NCI-H2171 (cell line): ENCODE data around the gene NAT14.

ENCODE experiments used
- DNase-seq: peaks from one replicate; lab custom pipeline; 2025; lab: John Stamatoyannopoulos, UW

The NAT14 gene

DNA sequence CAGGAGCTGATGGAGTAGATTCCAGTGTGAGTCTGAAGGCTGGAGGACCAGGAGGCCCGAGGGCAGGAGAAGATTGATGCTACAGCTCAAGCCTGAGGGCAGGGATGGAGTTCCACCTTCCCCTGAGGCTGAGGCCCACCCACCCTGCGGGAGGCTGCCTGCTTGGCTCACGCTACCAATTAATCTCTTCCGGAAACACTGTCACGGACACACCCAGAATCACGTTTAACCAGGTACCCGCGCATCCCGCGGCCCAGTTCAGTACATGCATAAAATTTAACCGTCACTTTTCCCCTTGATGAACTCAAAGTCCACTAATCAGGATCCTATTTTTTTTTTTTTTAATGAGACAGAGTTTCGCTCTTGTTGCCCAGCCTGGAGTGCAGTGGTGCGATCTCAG, 13.7 kb upstream of the NAT14 start:
- DNase-seq: no peak

DNA sequence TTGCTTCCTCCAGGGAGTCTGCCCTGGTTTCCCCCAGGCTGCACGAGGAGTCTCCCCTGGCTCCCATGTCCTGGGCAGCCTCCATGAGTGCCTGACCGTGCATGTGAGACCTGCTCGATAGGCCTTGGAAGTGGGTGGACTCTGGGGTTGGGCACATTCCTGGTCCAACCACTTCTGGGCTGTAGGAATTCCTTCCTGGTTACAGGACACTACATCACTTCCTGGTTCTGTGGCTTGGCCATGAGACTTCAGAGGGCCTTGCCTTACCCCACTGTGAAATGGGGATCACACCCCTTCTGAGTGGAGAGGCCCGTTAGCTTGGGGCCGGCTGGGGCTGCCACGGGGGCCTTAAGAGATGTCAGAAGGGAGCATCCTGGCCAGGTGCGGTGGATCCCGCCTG, 12.5 kb upstream of the NAT14 start:
- DNase-seq: no peak

DNA sequence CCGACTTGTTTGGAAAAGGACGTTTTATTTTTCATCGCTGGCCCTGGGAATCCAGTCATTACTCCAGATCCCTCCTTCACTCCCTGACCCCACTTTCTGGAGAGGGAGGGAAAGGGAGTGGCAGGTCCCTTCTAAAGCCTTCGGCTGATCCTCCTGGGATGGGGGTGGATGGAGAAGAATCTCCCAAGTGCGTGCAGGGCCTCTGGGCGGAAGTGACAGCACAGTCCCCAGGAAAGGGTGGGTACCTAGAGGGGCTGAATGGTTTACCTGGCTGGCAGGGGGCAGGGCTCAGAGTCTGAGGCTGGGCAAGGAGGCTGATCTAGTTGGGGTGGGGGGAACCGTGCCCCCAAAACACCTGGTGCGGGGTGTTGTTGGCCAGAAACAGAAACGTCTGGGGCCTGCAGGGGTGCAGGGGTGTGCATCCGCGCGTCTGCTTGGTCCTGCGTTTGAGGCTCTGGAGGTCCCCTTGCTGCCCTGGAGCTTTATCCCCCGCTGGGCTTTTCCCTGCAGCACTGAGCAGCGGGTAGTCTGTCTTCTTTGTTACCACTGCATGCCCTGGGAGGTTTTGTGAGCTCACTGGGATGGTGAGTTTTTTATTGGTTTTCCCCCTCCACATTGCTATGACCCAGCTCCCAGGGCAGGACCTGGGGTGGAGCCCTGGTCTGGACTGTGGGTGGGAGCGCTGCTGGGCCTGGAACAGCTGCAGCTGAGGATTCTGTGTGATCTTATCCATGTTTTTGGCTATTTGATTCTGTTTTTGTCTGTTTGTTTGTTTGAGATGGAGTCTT, 11.6 kb upstream of the NAT14 start:
- no peak for DNase-seq

DNA sequence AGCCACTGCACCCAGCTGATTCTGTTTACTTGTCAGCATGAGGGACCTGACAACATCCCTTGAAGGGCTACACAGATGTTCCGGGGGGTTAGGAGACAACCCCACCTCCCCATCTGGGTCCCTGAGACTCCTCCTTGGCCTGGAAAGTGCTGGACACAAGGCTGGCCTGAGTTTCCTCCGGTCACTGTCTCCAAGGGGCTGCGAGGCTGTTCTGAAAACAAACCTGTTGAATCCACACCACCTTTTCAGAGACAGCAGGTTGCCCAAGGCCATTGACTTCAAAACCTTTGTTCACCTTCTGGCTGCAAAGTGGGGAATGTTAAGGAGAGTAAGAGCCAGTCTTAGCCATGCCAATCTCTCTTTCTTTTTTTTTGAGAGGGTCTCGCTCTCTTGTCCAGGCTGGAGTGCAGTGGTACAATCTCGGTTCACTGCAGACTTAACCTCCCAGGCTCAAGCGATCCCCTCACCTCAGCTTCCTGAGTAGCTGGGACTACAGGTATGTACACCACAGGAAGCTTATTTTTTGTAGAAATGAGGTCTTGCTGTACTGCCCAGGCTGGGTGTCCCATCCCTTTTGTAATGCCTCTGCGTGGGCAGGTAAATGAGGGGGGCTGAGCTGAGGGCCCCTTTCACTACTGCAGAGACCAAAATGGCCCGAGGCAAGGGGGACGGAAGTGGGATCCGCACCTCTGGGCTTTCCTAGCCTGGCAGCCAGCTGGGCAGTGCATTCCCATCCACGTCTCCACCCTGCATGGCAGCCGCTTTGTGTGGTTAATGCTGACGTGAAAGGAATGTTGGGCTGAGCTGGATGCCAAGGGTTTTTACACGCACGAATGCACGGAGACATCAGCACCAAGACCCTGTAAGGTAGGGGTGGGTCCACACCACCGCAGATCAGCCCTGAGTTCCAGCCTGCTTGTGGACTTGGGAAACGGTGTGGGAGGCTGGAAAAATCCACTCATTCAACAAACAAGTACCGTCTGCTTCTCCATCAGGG, 10.4 kb upstream of the NAT14 start:
- no peak for DNase-seq

DNA sequence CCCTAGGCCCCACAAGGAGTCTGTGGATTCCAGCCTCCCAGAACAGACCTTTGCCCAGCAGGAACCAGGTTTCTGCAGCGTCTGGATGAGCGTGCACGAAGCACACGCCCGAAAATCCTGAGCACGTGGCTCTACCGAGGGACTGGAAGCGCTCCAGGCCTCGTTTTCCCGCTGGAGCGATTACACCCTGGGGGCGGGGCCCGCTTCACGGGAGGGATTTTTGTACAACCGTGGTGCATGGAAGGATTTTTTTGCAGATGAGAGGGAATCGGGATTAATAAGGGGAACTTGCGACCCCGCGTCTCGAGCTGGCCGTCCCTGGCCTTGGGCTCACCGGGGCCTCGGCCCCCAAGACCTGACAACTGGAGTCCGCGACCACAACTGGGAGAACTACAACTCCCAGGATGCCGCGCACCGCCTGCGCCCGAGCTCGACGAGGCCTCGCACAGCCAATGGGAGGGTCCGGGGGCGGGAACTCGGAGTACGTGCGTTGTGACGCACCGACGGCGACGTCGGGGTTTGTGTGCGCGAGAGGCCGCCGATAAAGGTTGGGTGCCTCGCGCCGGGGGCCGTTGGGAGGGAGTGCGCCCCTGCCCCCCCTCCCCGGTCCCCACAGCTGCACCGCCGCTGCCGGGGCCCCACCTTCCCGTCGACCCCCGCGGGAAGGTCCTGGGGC, 8.8 kb upstream of the NAT14 start, which contains the start of gene ZNF628:
TSS of gene ZNF628 (plus strand) at position 518 of the 676 bp plus-strand sequence. CDS start 3,294 bp downstream, outside the sequence.
- peak; percentile 97 for DNase-seq

DNA sequence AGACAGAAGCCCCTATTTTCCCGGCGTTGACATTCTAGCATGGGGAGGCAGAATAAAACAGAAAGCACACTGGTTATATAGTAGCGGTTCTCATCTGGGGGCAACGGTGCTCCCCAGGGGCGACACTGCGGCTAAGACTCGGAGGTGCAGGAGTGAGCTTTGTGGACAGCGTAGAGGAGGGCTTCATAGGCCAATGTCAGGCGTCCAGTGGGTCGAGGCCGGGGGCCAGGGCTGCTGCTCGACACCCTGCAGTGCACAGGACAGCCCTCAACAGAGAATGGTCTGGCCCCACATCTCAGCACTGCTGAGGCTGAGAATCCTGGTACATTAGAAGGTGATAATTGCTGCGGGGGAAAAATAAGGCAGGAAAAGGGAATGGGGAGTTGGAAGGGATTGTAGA, 7.1 kb upstream of the NAT14 start:
- DNase-seq: no peak

DNA sequence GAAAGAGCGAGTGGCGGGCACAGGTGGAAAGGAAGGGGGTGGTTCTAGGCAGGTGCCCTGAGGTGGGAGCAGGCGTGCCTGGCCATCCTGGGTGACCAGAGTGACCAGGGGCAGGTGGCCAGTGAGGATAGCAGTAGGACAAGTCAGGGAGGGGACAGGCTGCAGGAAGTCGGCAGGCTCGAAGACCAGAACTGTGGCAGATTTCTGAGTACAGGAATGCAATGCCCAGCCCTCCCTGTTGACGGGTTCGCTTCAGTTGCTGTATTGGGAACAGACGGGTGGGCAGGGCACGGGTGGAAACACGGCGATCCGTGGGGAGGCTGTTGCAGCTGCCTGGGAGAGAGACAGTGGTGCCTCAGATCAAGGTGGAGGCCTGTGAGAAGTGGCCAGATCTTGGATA, 6.6 kb upstream of the NAT14 start:
- DNase-seq: no peak

DNA sequence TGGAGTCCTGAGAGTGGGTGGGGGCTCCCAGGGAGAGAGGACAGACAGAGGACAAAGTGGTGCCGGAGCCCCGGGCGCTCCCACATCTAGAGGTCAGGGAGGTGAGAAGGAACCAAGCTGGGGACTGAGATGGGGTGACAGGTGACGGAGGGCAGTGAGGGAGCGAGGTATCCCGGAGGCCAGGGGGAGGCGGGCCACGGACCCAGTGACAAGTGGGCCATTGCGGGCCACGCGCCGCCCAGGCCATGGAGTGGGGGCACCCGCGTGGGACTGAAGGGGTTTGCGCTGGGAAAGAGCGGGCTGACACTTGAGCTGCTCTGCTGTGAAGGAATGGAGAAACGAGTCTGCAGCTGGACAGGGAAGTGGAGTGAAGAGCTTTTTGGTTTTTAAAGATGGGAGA, 5.9 kb upstream of the NAT14 start:
- no peak for DNase-seq

DNA sequence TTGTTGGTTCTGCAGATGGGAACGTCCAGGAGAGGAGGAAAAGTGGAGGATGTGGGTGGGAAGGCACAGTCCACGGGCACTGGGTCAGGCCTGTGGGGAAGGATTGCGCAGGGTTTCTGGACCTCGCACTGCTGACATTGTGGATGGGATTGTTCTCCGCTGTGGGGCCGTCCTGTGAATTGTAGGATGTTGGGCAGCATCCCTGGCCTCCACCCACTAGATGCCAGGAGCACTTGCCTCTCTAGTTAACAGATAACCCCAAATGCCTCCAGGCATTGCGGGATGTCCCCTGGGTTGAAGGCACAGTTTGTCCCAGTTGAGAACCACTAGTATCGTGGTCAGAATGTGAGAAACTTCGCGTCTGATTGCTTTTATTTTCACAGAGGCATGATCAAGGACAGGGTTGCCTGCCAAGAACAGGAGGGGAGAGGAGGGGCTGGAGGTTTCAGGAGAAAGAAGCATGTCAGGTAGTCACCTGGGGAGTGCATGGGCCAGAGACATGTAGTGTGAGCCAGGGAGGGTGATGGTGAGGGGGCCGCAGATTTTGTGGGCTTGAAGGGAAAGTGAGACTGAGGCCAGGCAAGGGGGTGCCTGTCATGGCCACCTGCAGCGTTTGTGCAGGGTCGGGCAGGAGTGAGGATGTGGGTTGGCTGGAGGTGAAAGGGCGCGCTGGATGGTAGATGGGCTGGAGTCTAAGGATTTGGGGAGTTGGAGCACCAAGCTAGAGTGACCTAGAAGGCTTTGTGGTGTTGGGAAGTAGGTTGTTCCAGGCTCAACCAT, 5.3 kb upstream of the NAT14 start:
- no peak for DNase-seq

DNA sequence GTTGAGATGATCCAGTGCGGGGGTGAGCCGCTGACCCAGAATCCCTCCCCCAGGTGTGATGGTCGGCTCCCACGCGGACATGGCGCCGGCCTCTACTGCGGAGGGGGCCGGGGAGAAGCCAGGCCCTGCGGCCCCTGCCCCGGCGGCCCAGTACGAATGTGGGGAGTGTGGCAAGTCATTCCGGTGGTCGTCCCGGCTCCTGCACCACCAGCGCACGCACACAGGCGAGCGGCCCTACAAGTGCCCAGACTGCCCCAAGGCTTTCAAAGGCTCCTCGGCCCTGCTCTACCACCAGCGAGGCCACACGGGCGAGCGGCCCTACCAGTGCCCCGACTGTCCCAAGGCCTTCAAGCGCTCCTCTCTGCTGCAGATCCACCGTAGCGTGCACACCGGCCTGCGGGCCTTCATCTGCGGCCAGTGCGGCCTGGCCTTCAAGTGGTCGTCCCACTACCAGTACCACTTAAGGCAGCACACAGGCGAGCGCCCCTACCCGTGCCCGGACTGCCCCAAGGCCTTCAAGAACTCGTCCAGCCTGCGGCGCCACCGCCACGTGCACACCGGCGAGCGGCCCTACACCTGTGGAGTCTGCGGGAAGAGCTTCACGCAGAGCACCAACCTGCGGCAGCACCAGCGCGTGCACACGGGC, 3.7 kb upstream of the NAT14 start:
- DNase-seq: no peak

DNA sequence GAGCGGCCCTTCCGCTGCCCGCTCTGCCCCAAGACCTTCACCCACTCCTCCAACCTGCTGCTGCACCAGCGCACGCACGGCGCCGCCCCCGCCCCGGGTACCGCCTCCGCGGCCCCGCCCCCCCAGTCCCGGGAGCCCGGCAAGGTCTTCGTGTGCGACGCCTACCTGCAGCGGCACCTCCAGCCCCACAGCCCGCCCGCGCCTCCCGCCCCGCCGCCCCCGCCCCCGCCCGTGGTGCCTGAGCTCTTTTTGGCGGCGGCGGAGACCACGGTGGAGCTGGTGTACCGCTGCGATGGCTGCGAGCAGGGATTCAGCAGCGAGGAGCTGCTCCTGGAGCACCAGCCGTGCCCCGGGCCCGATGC, 3.2 kb upstream of the NAT14 start:
- no peak for DNase-seq

DNA sequence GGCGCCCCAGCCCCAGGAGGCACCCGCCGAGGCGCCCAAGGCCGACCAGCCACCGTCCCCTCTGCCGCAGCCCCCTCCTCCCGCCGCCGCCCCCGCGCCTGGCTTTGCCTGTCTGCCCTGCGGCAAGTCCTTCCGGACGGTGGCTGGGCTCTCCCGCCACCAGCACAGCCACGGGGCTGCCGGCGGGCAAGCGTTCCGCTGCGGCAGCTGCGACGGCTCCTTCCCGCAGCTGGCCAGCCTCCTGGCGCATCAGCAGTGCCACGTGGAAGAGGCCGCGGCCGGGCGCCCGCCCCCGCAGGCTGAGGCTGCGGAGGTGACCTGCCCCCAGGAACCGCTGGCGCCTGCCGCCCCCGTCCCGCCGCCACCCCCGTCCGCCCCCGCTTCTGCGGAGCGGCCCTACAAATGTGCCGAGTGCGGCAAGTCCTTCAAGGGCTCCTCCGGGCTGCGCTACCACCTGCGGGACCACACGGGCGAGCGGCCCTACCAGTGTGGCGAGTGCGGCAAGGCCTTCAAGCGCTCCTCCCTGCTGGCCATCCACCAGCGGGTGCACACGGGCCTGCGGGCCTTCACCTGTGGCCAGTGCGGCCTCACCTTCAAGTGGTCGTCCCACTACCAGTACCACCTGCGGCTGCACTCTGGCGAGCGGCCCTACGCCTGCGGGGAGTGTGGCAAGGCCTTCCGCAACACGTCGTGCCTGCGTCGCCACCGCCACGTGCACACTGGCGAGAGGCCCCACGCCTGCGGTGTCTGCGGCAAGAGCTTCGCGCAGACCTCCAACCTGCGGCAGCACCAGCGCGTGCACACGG, 2.6 kb upstream of the NAT14 start:
- no peak for DNase-seq

DNA sequence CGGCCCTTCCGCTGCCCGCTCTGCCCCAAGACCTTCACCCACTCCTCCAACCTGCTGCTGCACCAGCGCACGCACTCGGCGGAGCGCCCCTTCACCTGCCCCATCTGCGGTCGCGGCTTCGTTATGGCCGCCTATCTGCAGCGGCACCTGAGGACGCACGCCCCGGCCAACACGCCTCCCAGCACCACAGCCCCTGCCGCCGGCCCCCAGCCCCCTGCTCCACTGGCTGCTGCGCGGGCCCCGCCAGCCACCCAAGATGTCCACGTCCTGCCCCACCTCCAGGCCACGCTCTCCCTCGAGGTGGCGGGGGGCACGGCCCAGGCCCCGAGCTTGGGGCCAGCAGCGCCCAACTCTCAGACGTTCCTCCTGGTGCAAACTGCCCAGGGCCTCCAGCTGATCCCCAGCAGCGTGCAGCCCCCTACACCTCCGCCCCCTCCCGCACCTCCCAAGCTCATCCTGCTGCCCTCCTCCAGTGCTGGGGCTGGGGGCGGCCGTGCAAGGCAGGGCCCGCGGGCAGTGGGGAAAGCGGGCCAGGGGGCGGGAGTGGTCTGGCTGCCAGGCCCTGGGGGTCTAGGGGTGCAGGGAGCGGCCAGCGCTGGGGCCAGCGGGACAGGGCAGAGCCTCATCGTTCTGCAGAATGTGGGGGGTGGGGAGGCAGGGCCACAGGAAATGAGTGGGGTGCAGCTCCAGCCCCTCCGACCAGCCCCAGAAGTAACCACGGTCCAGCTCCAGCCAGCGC, 1.9 kb upstream of the NAT14 start:
- DNase-seq: no peak

DNA sequence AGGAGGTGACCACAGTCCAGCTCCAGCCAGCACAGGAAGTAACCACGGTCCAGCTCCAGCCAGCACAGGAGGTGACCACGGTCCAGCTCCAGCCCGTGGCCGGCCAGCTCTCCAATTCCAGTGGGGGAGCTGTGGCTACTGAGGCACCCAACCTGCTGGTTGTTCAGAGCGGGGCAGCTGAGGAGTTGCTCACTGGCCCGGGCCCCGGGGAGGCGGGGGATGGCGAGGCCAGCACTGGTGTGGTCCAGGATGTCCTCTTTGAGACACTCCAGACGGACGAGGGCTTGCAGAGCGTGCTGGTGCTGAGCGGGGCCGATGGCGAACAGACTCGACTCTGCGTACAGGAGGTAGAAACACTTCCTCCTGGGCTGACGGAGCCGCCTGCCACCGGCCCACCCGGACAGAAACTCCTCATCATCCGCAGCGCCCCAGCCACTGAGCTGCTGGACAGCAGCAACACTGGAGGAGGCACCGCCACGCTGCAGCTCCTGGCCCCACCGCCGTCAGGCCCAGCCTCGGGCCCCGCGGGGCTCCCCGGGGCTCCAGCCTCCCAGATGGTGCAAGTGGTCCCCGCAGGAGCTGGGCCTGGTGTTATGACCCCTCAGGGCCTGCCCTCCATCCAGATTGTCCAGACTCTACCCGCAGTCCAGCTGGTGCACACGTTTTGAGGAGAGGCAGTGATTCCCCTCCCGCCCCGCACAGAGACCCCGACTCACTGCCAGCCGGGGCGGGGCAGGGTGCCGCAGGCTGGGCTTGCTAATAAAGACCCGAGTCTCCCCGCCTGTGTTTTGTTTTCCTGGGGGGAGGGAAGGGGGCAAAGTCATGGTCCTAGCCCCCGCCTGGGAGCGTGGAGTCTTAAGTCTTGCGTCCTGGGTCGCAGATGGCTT, 1.0 kb upstream of the NAT14 start:
- no peak for DNase-seq

DNA sequence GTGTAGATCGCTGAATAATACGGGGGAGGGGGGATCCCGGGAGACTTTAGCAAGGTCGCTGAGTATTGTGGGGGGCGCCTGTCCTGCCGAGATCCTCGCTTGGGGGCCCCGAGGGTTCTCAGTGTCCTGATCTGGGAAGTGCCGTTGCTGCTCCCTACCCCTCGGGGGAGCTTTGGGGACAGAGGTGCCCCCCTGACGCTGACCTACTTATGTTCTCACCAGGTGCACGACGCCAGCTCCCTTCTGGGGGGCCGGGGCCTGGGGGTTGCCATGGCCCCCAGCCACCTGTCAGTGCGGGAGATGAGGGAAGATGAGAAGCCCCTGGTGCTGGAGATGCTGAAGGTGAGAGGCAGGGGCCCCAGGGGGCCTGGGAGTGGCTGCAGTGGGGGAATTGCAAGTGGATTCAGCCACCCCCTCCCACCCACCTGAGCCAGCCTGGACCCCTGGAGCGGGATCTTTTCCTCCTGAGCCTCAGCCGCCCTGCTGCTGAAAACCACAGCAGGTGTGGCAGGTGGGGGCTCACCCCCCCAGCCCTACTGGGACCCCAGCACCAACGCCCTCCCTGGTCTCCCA, 537 bp downstream of the NAT14 start:
- peak; percentile 84 for DNase-seq

DNA sequence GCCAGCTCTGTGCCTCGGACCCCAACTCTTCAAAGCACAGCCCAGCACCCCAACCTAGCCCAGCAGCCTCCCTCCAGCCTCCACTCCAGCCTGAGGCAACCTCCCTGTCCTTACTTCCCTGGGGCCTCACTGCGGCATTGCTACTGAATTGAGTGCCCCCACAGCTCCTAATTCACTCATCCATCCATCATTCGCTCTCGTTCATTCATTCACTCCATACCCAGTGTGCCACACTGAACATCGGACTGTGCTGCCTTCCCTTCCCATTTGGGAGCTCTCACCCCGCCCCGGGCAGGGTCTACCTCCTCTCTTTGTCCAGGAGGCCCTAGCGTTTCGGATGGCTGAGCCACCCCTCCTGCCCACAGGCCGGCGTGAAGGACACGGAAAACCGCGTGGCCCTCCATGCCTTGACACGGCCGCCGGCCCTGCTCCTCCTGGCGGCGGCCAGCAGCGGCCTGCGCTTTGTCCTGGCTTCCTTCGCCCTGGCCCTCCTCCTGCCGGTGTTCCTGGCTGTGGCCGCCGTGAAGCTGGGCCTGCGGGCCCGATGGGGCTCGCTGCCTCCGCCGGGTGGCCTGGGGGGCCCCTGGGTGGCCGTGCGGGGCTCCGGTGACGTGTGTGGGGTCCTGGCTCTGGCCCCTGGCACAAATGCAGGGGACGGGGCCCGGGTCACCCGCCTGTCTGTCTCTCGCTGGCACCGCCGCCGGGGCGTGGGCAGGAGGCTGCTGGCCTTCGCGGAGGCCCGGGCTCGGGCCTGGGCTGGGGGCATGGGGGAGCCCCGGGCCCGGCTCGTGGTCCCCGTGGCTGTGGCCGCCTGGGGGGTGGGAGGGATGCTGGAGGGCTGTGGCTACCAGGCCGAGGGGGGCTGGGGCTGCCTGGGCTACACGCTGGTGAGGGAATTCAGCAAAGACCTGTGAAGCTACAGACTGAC, 1.3 kb downstream of the NAT14 start:
- no peak for DNase-seq
